Sigmoid colon (tissue), 4 donors: ENCODE data around the gene RNF13.
"Not testable (repeated sequence)": the region's sequence is repeated elsewhere in the genome, so short reads cannot be mapped to it uniquely, and the experiment has no call there.

ENCODE experiments used
- CTCF ChIP-seq, 4 experiments: fragments of 450-650 bp in 3 of 4; fragments of 200-600 bp in 1 of 4; IDR thresholded peaks; one replicate each; pipeline ENCODE4 v1.5.1; 2016 to 2019; ENCODE audit warnings: antibody characterized with exemption in 4 of 4, mild to moderate bottlenecking in 3 of 4, moderate library complexity in 2 of 4
- EP300 ChIP-seq, 4 donors: sonication (generic); formaldehyde crosslinking; IDR thresholded peaks; one replicate each; pipeline ENCODE4 v1.6.1; 2017; ENCODE audit warnings: antibody characterized with exemption in 4 of 4
- POLR2A ChIP-seq, 2 donors: fragments of 450-650 bp; IDR thresholded peaks; one replicate each; pipeline ENCODE4 v1.6.1; 2016; ENCODE audit warnings: antibody characterized with exemption in 2 of 2, mild to moderate bottlenecking in 2 of 2, moderate library complexity in 2 of 2

GRCh38 chr3:149829631-149830030, 16.6 kb downstream of the RNF13 start:
- TF ChIP-seq CTCF, EP300, POLR2A (IDR thresholded peaks at IDR 0.05): not testable (repeated sequence)
